22Rv1 (cell line): ENCODE measurements around the gene TAF5L.

Experiments
- CTCF ChIP-seq: fragments of 450-650 bp; IDR thresholded peaks from 2 replicates; pipeline ENCODE4 v1.5.1; 2017; ENCODE audit warnings: mild to moderate bottlenecking
- ZFX ChIP-seq: fragments of 450-650 bp; IDR thresholded peaks from 2 replicates; pipeline ENCODE4 v1.6.1; 2017; ENCODE audit warnings: antibody characterized with exemption, borderline replicate concordance

- TF ChIP-seq CTCF, result no peak
- TF ChIP-seq ZFX, result no peak
Measured at GRCh38 chr1:229590119-229590518, 35.8 kb downstream of the TAF5L start.
